ENCODE data around the gene PLEKHA3. TPM values are rescaled to one million over a fixed set of nuclear protein-coding genes. Genes with fewer than 3 reads are reported as not detected.

PLEKHA3 gene
- 10 to 100 TPM; 22.6 to 39.1 (median 34.5) TPM for total RNA-seq
- total RNA-seq (2013), result 29.8 TPM

GRCh38 chr2:178480227-178481181 lies at the start of gene PLEKHA3:
TSS of gene PLEKHA3 (plus strand) at chr2:178480457. CDS start at chr2:178480870, 413 bp downstream.
- Mint-ChIP-seq H3K9me3 (no peaks in the 10 kb centered on the region), H3K4me1 (peaks cover 41 to 61% of the 10 kb centered on the region in 2 donors), H3K27me3 (ENCODE audit: low read depth in 2 of 2) (no peaks in the 10 kb centered on the region), H3K36me3 (no peaks in the 10 kb centered on the region), H3K4me3 (peak within 1 kb of the TSS; percentile 98), H3K27ac (peak within 1 kb of the TSS; percentile 97 to 99)
- Histone ChIP-seq H3K36me3 (ENCODE audit: control insufficient read depth, insufficient read depth, low read length) (no peaks in the 10 kb centered on the region), H3K4me1 (ENCODE audit: control insufficient read depth, insufficient read depth, low read length) (peaks cover 32% of the 10 kb centered on the region), H3K4me3 (ENCODE audit: low read length) (peak within 1 kb of the TSS; percentile 60), H3K27ac (ENCODE audit: low read length) (peak within 1 kb of the TSS; percentile 83), H3K9me3 (ENCODE audit: control insufficient read depth, insufficient read depth, low read length) (no peaks in the 10 kb centered on the region), H3K27me3 (ENCODE audit: control insufficient read depth, insufficient read depth, low read length) (no peaks in the 10 kb centered on the region)
- TF ChIP-seq, protein P1, sequence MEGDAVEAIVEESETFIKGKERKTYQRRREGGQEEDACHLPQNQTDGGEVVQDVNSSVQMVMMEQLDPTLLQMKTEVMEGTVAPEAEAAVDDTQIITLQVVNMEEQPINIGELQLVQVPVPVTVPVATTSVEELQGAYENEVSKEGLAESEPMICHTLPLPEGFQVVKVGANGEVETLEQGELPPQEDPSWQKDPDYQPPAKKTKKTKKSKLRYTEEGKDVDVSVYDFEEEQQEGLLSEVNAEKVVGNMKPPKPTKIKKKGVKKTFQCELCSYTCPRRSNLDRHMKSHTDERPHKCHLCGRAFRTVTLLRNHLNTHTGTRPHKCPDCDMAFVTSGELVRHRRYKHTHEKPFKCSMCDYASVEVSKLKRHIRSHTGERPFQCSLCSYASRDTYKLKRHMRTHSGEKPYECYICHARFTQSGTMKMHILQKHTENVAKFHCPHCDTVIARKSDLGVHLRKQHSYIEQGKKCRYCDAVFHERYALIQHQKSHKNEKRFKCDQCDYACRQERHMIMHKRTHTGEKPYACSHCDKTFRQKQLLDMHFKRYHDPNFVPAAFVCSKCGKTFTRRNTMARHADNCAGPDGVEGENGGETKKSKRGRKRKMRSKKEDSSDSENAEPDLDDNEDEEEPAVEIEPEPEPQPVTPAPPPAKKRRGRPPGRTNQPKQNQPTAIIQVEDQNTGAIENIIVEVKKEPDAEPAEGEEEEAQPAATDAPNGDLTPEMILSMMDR (IDR thresholded peaks at IDR 0.05), result no peak
- intact Hi-C loops (cut with micrococcal nuclease), result no loop called here
- under 1% methylated on average over 91 of the region's 92 CpGs for WGBS (ENCODE audit: insufficient coverage)
- ATAC-seq (peak; percentile 58 to 83 (median 72)), DNase-seq (peak; percentile 79 to 86)

DNA sequence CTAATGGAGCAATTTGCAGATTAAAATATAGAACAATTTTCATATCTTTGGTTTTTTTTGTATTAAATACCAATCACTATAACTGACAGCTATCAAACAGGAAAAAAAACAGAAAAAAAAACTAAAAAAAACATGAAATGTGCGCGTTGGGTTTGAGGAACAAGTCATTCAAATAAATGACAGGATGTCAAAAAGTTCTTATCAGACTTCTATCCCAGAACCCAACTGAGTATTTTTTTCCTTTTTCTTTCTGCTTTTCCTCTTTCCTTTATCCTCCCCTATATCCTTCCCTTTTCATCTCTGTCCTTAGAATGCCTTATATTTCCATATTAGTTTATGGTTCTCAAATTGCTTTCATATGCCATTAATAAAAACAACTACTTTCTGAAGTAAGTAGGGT lies 43.6 kb upstream of the PLEKHA3 start:
- no peaks in the 10 kb centered on the region for H3K9me3 Mint-ChIP-seq
- no peaks in the 10 kb centered on the region for H3K9me3 ChIP-seq (ENCODE audit: control insufficient read depth, insufficient read depth, low read length)
- no peaks in the 10 kb centered on the region for H3K4me1 Mint-ChIP-seq
- no peak overlapping the region for H3K27ac ChIP-seq (ENCODE audit: low read length)
- no peak overlapping the region for H3K4me3 ChIP-seq (ENCODE audit: low read length)
- H3K4me1 ChIP-seq (ENCODE audit: control insufficient read depth, insufficient read depth, low read length), result no peaks in the 10 kb centered on the region
- 85% methylated on average over 2 of the region's 2 CpGs for WGBS (ENCODE audit: insufficient coverage)
- no peak for ATAC-seq
- no peak overlapping the region for H3K27ac Mint-ChIP-seq
- peaks cover 13% of the 10 kb centered on the region for H3K36me3 Mint-ChIP-seq
- no peak overlapping the region for H3K4me3 Mint-ChIP-seq
- intact Hi-C loops (cut with micrococcal nuclease), result no loop called here
- H3K27me3 ChIP-seq (ENCODE audit: control insufficient read depth, insufficient read depth, low read length), result no peaks in the 10 kb centered on the region
- H3K27me3 Mint-ChIP-seq (ENCODE audit: low read depth in 2 of 2), result no peaks in the 10 kb centered on the region
- TF ChIP-seq, protein P1 (IDR thresholded peaks at IDR 0.05), result no peak
- peaks cover 67% of the 10 kb centered on the region for H3K36me3 ChIP-seq (ENCODE audit: control insufficient read depth, insufficient read depth, low read length)
- DNase-seq, result no peak

DNA sequence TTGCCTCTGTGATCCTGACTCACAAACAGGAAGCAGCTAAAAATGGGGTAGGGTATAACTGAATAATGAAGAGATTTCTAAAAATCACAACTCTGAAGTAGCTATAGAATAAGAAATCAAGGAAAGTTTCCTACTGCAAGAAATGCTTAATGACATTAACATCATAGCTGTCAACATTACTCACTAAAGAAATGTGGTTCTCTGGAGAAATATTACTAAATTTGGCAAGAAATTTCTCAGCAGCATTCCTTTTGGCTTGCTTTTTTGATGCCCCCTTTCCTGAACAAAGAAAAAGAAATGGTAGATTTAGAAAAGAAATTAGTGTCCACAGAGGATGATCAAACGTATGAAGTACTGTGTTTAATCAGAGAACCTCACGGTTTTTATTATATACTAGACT lies 38.8 kb upstream of the PLEKHA3 start:
- no peak overlapping the region for H3K27ac ChIP-seq (ENCODE audit: low read length)
- H3K4me1 ChIP-seq (ENCODE audit: control insufficient read depth, insufficient read depth, low read length), result no peaks in the 10 kb centered on the region
- peaks cover 62% of the 10 kb centered on the region for H3K36me3 ChIP-seq (ENCODE audit: control insufficient read depth, insufficient read depth, low read length)
- WGBS (ENCODE audit: insufficient coverage), result no CpG with 5 or more reads among the region's 2 CpGs
- DNase-seq (no peak), ATAC-seq (no peak)
- TF ChIP-seq, protein P1 (IDR thresholded peaks at IDR 0.05), result no peak
- H3K9me3 ChIP-seq (ENCODE audit: control insufficient read depth, insufficient read depth, low read length), result no peaks in the 10 kb centered on the region
- no peak overlapping the region for H3K27ac Mint-ChIP-seq
- H3K4me1 Mint-ChIP-seq, result no peaks in the 10 kb centered on the region
- intact Hi-C loops (cut with micrococcal nuclease), result no loop called here
- no peaks in the 10 kb centered on the region for H3K27me3 ChIP-seq (ENCODE audit: control insufficient read depth, insufficient read depth, low read length)
- peaks cover 9% of the 10 kb centered on the region for H3K36me3 Mint-ChIP-seq
- H3K9me3 Mint-ChIP-seq, result no peaks in the 10 kb centered on the region
- no peaks in the 10 kb centered on the region for H3K27me3 Mint-ChIP-seq (ENCODE audit: low read depth in 2 of 2)
- no peak overlapping the region for H3K4me3 ChIP-seq (ENCODE audit: low read length)
- H3K4me3 Mint-ChIP-seq, result no peak overlapping the region
